WI38 (cell line): ENCODE measurements around the gene SSRP1.

Experiments used
- H3K4me3 ChIP-seq: 2 replicates; pipeline ENCODE4 v1.5.1; 2011; ENCODE audit warnings: low read depth, mild to moderate bottlenecking, control low read depth, low read length
- CTCF ChIP-seq: IDR thresholded peaks from 2 replicates; pipeline ENCODE4 v1.5.1; 2012; ENCODE audit warnings: low read depth, mild to moderate bottlenecking, control low read depth, low read length

Gene SSRP1

GRCh38 chr11:57308426-57309060 lies 27.1 kb downstream of the SSRP1 start:
- no peak overlapping the region for H3K4me3 ChIP-seq
- no peak for TF ChIP-seq CTCF

GRCh38 chr11:57307666-57308270 lies 27.9 kb downstream of the SSRP1 start:
- 0 out of 2 replicates have a peak overlapping the region, but pooled peaks have one; percentile 6 for H3K4me3 ChIP-seq
- no peak for TF ChIP-seq CTCF

- H3K4me3 ChIP-seq: no peak overlapping the region
- TF ChIP-seq CTCF: no peak
Observed at GRCh38 chr11:57306940-57307565, 28.6 kb downstream of the SSRP1 start.

GRCh38 chr11:57306161-57306876 lies 29.4 kb downstream of the SSRP1 start:
- no peak overlapping the region for H3K4me3 ChIP-seq
- no peak for TF ChIP-seq CTCF

GRCh38 chr11:57305523-57305922 lies 30.2 kb downstream of the SSRP1 start:
- no peak for TF ChIP-seq CTCF
- H3K4me3 ChIP-seq: no peak overlapping the region

- H3K4me3 ChIP-seq: no peak overlapping the region
Observed at GRCh38 chr11:57303990-57304579, 31.6 kb downstream of the SSRP1 start.

More at GRCh38 chr11:57303990-57304579, 31.6 kb downstream of the SSRP1 start:
- TF ChIP-seq CTCF: no peak
